GM10847 (cell line): ENCODE measurements around the gene RPS29.

ENCODE experiments used
- POLR2A ChIP-seq: IDR thresholded peaks from 2 replicates; pipeline ENCODE4 v1.6.1; 2011; ENCODE audit not compliant: insufficient read length; ENCODE audit errors: extremely low read depth

Gene RPS29

DNA sequence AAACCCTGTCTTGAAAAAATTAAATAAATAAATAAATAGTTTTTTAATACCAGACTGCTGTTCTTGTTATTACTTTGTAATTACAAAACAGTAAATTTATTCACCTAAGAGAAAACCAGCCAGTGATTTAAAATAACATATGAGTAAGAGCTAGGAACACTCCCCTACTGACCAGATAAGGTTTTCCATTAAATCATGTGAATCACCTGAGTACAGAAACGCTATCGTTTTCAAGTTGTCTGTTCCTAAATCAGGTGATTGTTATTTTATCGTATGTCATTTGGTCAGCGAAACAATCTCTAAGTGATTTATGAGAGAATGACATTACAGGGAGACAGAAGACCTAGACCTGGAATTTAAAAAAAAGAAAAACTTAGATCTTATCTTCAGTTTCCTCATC, 47.3 kb downstream of the RPS29 start:
- no peak for TF ChIP-seq POLR2A
